HG03432 (cell line): ENCODE results near the gene HLCS.

Source experiments
- ATAC-seq: cut with Tn5 transposase; IDR thresholded peaks from one replicate; pipeline ENCODE4 v1.9.1; 2021; ENCODE audit warnings: mild to moderate bottlenecking, moderate library complexity; ENCODE audit not compliant: unreplicated experiment

HLCS gene

DNA sequence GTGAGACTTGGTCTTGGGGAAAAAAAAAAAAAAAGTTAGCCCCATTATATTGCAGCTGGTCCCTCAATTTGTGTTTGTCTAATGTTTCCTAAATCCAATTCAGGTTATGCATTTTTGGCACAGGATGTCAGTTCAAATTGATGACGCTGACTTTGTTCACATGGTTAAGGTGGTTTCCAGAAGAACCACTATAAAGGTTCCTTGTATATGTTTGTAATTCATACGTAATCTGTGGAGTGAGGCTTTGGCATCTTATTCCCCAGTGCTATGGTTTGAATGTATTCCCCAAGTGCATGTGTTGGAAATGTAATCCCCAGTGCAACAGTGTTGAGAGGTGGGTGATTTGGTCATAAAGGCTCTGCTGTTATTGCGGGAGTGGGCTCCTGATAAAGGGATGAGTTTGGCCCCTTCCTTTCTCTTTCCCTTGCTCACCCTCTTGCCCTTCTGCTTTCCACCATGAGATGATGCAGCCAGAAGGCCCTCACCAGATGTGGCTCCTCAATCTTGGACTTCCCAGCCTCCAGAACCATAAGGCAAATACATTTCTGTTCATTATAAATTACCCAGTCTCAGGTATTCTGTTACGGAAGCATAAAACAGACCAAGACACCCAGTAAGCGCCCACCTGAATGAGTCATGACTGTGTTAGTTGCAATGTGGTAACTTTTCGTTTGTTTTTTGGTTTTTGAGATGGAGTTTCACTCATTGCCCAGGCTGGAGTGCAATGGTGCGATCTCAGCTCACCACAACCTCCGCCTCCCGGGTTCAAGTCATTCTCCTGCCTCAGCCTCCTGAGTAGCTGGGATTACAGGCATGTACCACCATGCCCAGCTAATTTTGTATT lies 19.5 kb upstream of the HLCS start:
- ATAC-seq = no peak

GRCh38 chr21:36981977-36982700 lies 15.7 kb upstream of the HLCS start:
- ATAC-seq = no peak

DNA sequence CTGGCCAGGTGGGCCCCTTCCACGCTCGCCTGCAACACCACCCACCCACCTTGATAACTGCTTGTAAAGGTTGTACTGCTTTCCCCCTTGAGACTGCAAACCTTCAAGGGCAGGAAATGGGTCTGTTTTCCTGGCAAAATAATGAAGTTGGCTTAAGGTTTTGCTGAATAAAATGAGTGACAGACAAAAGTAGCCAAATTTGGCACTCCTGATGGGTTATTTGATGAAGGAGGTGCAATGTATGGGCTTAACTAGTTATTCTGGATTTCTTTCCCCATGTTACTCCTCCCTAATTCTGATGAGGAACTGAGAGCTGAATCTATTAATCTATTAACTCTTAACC lies 14.6 kb upstream of the HLCS start:
- no peak for ATAC-seq

- ATAC-seq = no peak
Observed at GRCh38 chr21:36980280-36981048, 14.0 kb upstream of the HLCS start.

DNA sequence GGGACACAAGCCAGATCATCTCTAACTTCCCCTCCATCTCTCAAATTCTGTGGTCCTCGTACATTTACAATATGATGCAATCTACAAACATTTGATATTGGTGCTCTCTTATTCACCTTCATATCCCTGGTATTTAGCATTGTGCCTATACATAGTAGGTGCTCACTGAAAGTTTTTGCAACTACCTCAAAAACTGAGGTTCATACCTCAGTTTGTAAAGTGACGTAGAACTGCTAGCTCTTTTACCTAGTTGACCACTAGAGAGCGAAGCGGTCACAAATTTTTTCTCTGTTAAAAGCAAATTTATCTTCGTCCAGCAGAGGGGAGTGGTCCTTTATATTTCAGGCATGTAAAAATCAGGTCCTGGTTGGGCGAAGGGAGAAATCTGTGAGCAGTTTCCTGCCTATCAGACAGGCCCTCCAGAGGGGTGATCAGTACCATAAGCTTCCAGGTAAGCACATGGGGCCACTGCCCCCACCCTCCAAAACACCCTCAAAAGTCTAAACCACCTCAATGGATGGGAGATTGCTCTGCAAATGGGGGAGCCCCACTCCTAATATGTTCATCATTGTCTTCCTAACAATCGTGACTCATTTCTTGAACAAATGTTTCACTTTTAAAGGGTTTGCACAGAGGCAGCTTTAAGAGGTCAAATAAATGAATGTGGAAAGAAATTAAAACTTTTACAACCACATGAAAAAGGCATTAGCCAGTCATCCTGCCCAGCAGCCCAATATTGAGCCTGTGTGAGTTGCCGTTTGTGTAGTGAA lies 10.6 kb upstream of the HLCS start:
- peak; percentile 77 for ATAC-seq

- no peak for ATAC-seq
Observed at GRCh38 chr21:36976228-36976861, 9.9 kb upstream of the HLCS start.

DNA sequence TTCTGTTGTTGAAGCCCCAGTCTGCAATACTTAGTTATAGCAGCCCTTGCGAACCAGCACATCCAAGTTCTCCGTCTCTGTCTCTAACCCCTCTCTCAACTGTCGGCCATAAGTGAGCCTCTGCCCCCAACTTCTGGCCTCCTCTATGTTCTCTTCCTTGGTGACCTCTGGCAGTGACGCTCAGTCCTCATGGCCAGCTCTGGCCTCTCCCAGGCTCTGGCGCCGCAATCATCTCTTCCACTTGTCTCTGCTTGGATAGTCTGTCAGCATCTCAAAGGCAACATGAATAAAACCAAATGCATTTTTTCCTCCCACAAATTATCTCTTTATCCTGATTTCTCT lies 8.4 kb upstream of the HLCS start:
- ATAC-seq = no peak

DNA sequence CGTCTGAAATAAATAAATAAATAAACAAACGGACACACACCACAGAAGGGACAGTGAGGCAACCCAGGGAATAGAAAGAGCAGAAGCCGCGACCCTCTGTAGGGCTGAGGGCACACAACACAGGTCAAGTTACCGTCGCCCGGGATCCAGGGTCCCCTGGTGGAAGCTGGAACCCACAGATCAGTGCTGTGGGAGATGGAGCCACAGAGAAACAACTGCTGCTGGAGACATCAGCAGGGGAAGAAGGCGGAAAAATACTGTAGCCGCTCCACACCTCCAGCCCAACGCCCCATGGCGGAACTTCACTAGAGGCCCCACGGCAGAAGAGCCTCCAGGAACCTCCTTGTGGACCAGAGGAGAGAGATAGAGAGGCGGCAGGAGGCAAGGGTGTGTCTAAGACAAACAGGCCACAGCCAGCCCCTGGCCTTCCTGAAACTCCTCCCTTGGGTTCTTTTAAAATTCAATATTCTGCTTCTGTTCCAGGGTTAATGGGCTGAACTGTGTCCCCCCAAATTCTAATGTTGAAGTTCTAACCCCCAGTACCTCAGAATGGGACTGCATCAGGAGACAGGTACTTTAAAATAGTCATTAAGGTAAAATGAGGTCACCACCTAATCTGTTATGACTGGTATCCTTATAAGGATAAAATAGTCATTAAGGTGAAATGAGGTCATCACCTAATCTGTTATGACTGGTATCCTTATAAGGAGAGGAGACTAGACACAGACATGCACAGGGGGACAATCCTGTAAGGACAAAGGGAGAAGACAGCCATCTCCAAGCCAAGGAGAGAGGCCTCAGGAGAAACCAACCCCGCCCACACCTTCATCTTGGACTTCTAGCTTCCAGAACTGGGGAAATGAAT lies 7.7 kb upstream of the HLCS start:
- ATAC-seq = no peak

- no peak for ATAC-seq
Observed at GRCh38 chr21:36968976-36969375, 2.5 kb upstream of the HLCS start.

DNA sequence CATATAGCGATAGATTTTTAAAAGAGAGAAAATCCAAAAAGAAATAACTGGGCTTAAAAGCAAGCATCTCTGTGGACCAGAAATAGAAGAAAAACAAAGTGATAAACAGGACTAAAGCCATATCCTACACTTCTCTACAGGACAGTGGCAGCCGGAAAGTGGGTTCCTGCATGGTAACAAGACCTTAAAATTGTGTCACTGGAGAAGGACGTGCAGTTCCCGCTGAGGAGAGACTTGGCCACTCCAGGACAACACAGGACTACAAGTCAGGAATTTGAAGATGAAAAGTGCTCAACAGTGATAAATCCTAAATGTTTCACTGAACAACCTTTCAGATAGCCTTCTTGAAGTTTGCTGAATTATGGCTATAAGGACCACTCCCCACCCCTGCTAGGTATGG lies 1.9 kb upstream of the HLCS start:
- ATAC-seq = no peak

- ATAC-seq = peak; percentile 29
Observed at GRCh38 chr21:36966821-36967768, 626 bp upstream of the HLCS start.

DNA sequence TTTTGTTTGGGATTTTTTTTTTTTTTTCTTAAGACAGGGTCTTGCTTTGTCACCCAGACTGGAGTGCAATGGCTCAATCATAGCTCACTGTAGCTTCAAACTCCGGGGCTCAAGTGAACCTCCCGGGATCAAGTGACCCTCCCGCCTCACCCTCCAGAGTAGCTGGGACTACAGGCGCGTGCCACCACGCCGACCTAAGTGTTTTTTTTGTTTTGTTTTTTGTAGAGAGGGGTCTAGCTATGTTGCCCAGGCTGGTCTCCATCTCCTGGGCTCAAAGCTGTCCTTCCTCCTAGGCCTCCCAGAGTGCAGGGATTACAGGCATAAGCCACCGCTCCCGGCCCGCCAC lies 776 bp downstream of the HLCS start:
- no peak for ATAC-seq

DNA sequence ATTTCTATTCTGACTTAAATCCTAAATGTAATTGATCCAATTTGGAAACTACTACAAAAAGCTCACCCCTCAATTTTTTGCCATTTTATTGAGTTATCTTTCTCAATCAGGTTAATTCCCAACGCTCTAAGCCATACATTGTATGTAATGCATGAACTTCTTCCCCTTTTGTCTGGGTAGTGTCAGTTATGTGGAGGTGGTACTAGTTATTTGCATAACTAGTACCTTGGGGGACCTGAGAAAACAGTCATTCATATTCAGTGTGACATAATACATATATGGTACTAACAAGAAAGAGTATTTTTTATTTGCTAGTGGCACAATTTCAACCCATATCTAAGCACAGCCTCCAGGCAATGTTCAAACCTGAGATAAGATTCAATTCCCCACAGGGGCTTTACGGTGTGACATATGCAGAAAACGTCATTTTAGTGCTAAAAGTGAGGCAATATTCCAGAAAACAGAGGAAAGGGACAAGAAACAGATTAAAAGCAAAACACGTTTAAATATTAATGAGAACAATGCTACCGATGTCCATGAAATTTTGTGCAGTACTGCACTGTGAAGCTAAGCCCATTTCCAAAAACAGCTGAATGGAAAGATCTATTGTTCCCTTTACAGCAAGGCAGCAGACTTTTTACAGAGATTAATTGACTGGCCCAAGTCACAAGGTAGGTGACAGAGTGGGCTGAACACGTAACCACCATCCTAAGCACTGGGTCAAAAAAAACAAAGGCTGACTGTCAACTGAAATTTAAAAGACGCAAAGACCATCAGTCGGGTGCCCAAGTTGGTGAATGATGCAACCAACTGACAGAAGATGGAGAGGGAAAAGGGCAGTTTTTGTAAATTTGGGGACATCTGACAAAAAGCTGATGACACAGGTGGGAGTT lies 1.4 kb downstream of the HLCS start:
- ATAC-seq = no peak

GRCh38 chr21:36964398-36964797 lies 2.1 kb downstream of the HLCS start:
- ATAC-seq = no peak

DNA sequence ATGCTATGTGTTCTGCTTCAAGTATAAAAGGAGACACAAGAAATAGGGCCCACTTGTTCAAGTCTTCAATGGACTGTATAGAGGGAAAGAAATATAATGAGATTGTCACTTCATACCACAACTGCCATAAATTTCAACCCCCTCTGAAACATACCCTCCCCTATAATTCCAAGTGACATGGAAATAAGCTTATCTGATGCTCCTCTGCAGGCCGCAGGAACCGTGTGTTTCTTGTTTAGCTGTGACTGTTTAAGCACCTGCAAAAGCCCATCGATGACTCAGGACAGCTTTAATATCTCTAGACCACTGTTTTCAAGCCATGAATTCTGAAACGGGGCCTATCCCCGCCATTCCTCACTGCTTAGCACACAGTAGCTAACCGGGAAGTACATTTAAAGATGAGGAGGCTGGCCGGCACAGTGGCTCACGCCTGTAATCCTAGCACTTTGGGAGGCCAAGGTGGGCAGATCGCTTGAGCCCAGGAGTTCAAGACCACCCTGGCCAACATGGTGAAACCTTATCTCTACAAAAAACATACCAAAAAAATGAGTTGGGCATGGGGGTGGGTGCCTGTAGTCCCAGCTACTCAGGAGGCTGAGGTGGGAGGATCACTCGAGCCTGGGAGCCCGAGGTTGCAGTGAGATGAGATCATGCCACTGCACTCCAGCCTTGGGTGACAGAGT lies 4.2 kb downstream of the HLCS start:
- ATAC-seq = no peak

DNA sequence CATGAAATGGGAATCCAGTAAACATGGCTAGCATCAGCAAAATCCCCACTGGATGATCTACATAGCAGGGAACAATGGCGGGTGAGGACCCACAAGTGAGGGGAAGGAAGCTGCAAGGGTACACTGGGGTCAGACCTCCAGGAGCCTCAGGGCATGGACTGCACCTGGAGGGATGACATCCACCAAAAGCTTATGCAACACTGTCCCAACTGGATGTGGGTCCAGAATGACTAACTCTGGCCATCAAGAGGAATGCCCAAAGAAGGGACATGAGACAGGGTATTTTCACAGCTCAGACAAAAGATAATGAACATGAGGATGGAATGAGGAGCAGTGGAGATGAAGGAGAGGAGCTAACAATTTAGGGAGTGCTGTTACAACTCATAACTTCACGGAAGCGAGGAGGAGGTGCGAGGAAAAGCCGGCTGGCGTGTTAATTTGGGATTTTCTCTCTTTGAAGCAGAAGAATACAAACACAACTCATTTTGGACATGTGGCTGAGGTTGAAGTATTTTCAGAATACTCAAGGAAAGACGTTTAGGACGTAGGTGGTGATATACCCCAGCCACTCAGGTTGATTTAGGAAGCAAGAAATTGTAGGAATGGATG lies 5.7 kb downstream of the HLCS start:
- no peak for ATAC-seq
